Activated CD4-positive, alpha-beta memory T cell treated with anti-CD3 and anti-CD28 coated beads for 36 hours (primary cell): ENCODE data around the gene AGXT. TPM values are rescaled to one million over a fixed set of nuclear protein-coding genes. Genes with fewer than 3 reads are reported as not detected.

ENCODE experiments used
- CTCF ChIA-PET: fragments of 350-600 bp; sonication (Branson Sonifier 250); formaldehyde crosslinking; loops from one replicate; lab custom pipeline; 2021; ENCODE audit warnings: antibody characterized with exemption, inconsistent platforms; lab: Charles Lee
- POLR2A ChIA-PET: fragments of 350-600 bp; sonication (Branson Sonifier 250); formaldehyde crosslinking; loops from one replicate; lab custom pipeline; 2021; ENCODE audit warnings: antibody characterized with exemption; lab: Charles Lee
- DNase-seq: peaks from one replicate; pipeline ENCODE4 v3.0.0-alpha.2; 2020
- H3K27ac Mint-ChIP-seq: one replicate; pipeline ENCODE4 v1.8.0; 2021; ENCODE audit warnings: mixed read lengths
- H3K27me3 Mint-ChIP-seq: one replicate; pipeline ENCODE4 v1.8.0; 2021; ENCODE audit warnings: mixed read lengths
- H3K36me3 Mint-ChIP-seq: one replicate; pipeline ENCODE4 v1.8.0; 2021; ENCODE audit warnings: mixed read lengths
- H3K4me1 Mint-ChIP-seq: one replicate; pipeline ENCODE4 v1.8.0; 2021; ENCODE audit warnings: low read depth, mixed read lengths
- H3K4me3 Mint-ChIP-seq: one replicate; pipeline ENCODE4 v1.8.0; 2021; ENCODE audit warnings: mild to moderate bottlenecking, mixed read lengths
- H3K9me3 Mint-ChIP-seq: one replicate; pipeline ENCODE4 v1.8.0; 2021; ENCODE audit warnings: mixed read lengths
- intact Hi-C: fragments of 100-400 bp; cut with micrococcal nuclease; formaldehyde crosslinking; loops from one replicate; pipeline ENCODE4 v1.15.1; 2023
- total RNA-seq, 2 experiments: library from RNA; stranded (reverse); gene quantifications; one replicate each; pipeline ENCODE4 v1.2.3, GENCODE V29; 2021

Gene AGXT
- total RNA-seq, 2 experiments from 2014 or later = not detected

DNA sequence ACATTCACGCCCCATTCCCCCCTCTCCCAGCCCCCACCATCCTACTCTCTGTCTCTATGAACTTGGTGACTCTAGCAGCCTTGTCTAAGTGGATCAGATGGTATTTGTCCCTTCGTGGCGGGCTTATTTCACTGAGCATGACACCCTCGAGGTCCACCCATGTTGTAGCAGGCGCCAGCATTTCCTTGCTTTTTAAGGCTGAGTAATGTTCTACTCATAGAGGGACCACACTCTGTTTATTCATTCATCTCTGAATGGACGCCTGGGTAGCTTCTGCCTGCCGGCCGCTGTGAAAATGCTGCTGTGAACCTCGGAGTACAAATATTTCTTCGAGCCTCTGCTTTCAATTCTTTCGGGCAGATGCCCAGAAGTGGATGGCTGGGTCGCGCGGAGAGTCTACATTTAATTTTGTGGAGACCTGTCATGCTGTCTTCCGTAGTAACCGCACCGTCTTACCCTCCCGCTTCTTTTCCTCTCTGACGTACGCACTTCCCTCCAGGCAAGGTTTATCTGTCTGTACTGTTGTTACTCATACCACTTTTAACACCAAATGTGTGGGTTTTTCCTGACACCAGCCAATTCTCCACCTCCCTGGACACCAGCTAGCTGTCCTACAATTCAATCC lies 43.1 kb downstream of the AGXT start:
- Mint-ChIP-seq H3K27ac (no peak overlapping the region), H3K9me3 (no peaks in the 10 kb centered on the region), H3K36me3 (no peaks in the 10 kb centered on the region), H3K4me1 (no peaks in the 10 kb centered on the region), H3K27me3 (peaks cover 16% of the 10 kb centered on the region), H3K4me3 (no peak overlapping the region)
- CTCF ChIA-PET = no interaction called here
- DNase-seq = no peak
- POLR2A ChIA-PET = no interaction called here
- intact Hi-C loops = loop anchor here (5.0 kb wide), 1 partner anchor 236 kb away; the partner anchor contains the start of gene PASK

- no peaks in the 10 kb centered on the region for H3K4me1 Mint-ChIP-seq
- no peak overlapping the region for H3K4me3 Mint-ChIP-seq
- POLR2A ChIA-PET = no interaction called here
- CTCF ChIA-PET = interaction anchor here (0.6 to 1.7 kb wide), 2 partner anchors 62 to 707 kb away, joined by 3 to 10 read pairs; no protein-coding TSS in a partner anchor
- H3K9me3 Mint-ChIP-seq = no peaks in the 10 kb centered on the region
- peaks cover 21% of the 10 kb centered on the region for H3K27me3 Mint-ChIP-seq
- DNase-seq = no peak
- no peaks in the 10 kb centered on the region for H3K36me3 Mint-ChIP-seq
- H3K27ac Mint-ChIP-seq = no peak overlapping the region
- intact Hi-C loops = loop anchor here (5.0 kb wide), 1 partner anchor 234 kb away; the partner anchor contains the start of gene PASK
Measured at GRCh38 chr2:240912878-240913809, 44.5 kb downstream of the AGXT start.

DNA sequence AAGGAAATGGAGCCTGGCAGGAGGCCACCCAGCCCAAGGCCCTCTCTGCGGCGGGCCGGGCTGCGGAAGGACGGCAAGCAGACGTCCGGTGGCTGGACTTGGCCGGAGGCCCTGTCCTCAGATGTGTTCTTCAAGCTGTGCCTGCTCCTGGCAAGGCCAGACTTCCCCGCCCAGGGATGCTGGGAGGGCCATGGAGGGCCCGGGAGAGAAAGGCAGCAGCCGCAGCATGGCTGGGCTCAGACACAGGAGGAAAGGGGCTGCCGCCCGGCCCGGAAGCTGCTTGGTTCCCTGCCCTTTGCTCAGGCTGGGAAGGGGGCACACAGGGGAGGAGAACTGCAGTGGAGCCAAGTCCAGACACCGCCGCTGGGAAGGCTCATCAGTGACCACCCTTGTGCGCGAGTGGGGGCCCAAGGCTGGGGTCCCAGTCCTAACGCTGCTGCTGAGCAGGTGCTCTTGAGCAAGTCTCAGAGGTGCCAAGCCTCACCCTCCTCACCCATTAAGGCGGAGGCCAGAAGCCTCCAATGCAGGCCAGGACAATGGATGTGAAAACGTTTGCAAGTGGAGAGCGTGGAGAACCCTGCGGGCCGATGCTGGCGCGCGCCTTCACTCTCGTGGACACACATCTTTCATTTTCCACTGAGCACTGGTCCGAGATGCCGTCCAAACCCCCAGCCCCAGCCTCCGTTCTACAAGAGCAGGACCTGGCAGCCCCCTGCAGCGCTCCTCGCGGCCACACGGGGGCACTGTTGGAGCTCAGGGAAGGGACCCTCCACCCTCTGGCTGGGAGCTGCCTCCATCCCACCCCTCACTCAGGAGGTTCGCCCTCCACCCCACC lies 45.4 kb downstream of the AGXT start:
- Mint-ChIP-seq H3K4me3 (no peak overlapping the region), H3K27me3 (peaks cover 21% of the 10 kb centered on the region), H3K27ac (no peak overlapping the region), H3K9me3 (no peaks in the 10 kb centered on the region), H3K36me3 (no peaks in the 10 kb centered on the region), H3K4me1 (no peaks in the 10 kb centered on the region)
- DNase-seq = peak; percentile 72
- ChIA-PET POLR2A (no interaction called here), CTCF (interaction anchor here (0.5 to 1.7 kb wide), 18 partner anchors 11 to 707 kb away, joined by 3 to 10 read pairs (median 3); no protein-coding TSS in a partner anchor)
- intact Hi-C loops = loop anchor here (5.0 kb wide), 1 partner anchor 233 kb away; the partner anchor contains the start of gene PASK

GRCh38 chr2:240914645-240915525 lies 46.3 kb downstream of the AGXT start:
- intact Hi-C loops = loop anchor here (5.0 kb wide), 1 partner anchor 232 kb away; the partner anchor contains the start of gene PASK
- ChIA-PET POLR2A (no interaction called here), CTCF (interaction anchor here (0.6 to 1.7 kb wide), 16 partner anchors 11 to 685 kb away, joined by 3 to 10 read pairs (median 3); no protein-coding TSS in a partner anchor)
- Mint-ChIP-seq H3K9me3 (no peaks in the 10 kb centered on the region), H3K4me1 (no peaks in the 10 kb centered on the region), H3K27ac (no peak overlapping the region), H3K27me3 (peaks cover 21% of the 10 kb centered on the region), H3K4me3 (no peak overlapping the region), H3K36me3 (no peaks in the 10 kb centered on the region)
- DNase-seq = no peak

DNA sequence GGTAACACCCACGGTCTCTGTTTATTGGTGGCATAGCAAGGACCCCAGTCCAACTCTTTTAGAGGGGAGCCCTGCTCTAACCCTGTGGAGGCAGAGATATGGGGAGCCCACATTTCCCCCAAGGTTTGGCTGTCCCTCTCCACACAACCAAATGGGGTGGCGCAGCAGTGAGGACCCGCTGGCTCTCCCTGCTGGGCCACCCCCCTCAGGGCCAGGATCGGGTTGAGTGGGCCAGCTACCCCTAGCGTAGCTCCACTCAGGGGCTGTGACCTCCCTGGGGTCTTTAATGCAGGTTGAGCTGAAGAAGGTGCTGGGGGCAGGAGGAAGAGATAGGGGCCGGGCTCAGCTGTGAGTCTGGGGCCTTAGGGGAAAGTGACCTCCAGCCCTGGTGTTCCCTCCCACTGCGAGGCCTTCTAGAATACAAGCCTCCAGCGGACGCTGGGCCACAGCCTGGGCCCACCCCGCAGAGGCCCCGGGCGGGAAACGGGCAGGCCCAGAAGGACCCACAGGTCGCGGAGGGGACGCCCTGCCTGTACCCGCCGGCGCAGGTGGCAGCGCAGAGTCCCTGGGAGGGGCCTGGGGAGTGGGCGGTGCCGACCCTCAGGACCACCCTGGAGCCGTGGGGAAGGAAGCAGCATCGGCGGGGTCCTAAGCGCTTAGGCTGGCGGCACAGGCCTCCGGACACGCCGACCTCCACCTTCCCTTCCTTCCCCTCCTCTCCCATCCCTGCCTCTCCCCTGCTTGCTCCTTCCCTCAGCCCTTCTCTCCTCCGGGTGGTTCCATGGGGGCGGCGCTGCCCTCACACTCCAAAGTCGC lies 47.1 kb downstream of the AGXT start:
- no peaks in the 10 kb centered on the region for H3K36me3 Mint-ChIP-seq
- POLR2A ChIA-PET = no interaction called here
- no peaks in the 10 kb centered on the region for H3K4me1 Mint-ChIP-seq
- no peaks in the 10 kb centered on the region for H3K9me3 Mint-ChIP-seq
- no peak for DNase-seq
- no peak overlapping the region for H3K4me3 Mint-ChIP-seq
- intact Hi-C loops = no loop called here
- H3K27me3 Mint-ChIP-seq = peaks cover 19% of the 10 kb centered on the region
- CTCF ChIA-PET = interaction anchor here (1.5 kb wide), 1 partner anchor 10 kb away, joined by 6 read pairs; no protein-coding TSS in a partner anchor
- H3K27ac Mint-ChIP-seq = no peak overlapping the region

DNA sequence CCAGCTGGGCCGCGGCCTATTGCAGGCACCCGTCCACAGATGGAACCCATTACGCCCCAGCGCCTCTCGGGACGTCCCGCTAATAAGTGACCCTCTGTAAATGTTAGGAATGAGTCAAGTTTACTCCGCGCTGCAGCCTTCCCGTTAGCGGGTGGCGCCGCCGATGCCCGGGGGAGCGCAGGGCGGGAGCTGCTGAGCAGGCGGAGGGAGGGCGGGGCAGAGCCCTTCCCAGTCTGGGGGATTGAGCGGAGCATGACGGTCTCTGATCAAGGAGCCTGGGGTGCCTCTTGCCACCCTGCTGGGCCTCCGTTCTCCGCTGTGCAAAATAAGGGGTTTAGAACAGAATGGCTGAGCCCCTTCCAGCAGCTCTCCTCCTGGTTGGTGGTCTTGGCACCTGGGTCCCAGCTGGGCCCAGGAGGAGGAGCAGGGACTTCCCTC lies 48.0 kb downstream of the AGXT start:
- intact Hi-C loops = no loop called here
- DNase-seq = no peak
- Mint-ChIP-seq H3K4me3 (no peak overlapping the region), H3K27me3 (peaks cover 18% of the 10 kb centered on the region), H3K36me3 (no peaks in the 10 kb centered on the region), H3K27ac (no peak overlapping the region), H3K4me1 (no peaks in the 10 kb centered on the region), H3K9me3 (no peaks in the 10 kb centered on the region)
- ChIA-PET POLR2A (no interaction called here), CTCF (no interaction called here)

DNA sequence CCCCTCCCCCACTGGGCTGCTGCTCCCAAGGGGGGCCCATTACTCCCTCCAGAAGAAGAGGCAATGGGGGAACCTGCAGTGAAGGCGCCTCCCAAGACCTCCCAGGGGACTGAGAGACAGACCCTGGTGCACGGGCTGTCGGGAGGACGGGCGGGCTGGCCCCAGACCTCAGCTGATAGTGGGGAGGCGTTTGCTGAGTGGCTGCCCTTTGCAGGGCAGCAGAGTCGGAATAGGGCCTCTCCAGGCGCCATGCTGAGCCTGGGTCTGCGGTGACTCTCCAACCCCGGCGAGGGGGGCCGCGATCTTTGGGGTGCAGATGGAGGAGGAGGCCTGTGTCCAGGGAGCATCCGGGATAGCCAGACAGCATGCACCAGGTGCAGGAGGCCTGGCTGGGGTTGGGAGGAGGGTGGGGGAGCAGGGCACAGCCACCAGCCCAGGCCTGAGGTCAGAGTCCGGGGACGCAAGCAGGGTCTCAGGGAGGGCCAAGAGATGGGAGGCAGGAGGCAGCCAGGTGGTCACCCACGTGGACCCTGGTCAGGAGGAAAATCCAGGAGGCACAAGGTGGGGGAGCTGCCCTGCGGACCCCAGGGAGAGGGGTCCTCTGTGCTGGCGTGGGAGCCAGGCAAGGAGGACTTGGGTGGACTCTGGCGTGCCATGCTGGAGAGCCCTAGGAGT lies 48.5 kb downstream of the AGXT start:
- Mint-ChIP-seq H3K4me1 (no peaks in the 10 kb centered on the region), H3K27ac (no peak overlapping the region), H3K9me3 (no peaks in the 10 kb centered on the region), H3K4me3 (no peak overlapping the region), H3K27me3 (peaks cover 13% of the 10 kb centered on the region), H3K36me3 (no peaks in the 10 kb centered on the region)
- ChIA-PET CTCF (no interaction called here), POLR2A (no interaction called here)
- no peak for DNase-seq
- intact Hi-C loops = no loop called here

DNA sequence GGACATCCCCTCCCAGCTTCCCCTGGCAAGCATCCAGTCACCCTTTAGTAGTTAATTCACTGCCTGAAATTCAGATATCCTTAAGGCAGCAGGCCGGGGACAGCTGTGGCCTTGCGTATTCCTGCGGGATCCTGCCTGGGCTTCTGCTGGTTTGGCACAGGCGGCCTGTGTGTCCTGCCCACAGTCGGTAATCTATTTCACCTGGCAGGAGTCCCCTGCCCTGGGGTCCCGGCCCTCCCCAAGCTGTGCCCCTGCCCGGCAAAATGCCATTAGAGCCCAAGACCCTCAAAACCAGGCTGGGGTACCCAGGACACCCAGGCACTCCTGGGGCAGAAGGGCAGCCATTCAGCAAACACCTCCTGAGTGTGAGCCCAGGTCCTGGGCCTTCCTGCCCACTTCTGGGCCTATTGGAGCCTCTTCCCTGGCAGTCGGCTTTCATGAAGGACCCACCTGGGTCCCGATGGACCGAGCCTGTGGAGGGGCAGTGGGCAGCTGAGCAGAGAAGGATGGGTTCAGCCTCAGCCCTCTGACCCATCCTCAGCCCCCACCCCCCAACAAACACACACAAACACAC lies 49.1 kb downstream of the AGXT start:
- POLR2A ChIA-PET = no interaction called here
- Mint-ChIP-seq H3K4me3 (no peak overlapping the region), H3K4me1 (no peaks in the 10 kb centered on the region), H3K27ac (no peak overlapping the region), H3K27me3 (peaks cover 10% of the 10 kb centered on the region), H3K9me3 (no peaks in the 10 kb centered on the region), H3K36me3 (no peaks in the 10 kb centered on the region)
- CTCF ChIA-PET = no interaction called here
- DNase-seq = no peak
- intact Hi-C loops = no loop called here

DNA sequence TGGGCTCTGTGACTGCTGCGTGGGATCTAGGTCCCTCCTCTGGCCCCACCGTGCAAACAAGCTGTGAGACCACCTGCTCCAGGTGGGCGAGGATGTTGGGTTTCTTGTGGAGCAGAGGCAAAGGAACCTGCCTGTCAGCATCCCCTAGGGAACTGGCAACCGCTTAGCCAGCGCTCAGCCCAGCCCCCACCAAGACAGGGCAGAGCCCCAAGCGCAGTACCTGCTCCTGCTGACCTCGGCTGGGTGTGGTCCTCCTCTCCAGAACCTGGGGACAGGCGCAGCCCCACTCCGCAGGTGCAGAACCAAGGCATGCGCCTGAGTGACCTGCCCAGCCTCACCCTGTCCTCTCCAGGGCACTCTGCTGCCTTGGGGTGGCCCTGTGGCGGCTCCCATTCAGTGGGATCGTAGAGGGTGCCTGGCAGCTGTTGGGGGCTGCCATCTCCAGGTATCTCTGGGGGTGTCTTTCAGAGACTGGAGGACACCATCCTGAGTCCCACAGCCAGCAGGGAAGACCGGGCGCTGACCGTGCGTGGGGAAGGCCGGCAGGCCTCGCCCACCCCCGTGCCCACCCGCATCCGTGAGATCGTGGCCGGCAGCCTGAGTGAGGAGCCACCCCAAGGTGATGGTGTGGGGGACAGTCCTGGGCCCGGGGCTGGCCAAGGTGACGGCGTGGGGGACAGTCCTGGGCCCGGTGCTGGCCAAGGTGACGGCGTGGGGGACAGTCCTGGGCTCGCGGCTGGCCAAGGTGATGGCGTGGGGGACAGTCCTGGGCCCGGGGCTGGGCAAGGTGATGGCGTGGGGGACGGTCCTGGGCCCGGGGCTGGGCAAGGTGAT lies 49.9 kb downstream of the AGXT start:
- Mint-ChIP-seq H3K27ac (no peak overlapping the region), H3K4me3 (no peak overlapping the region), H3K36me3 (no peaks in the 10 kb centered on the region), H3K27me3 (peaks cover 10% of the 10 kb centered on the region), H3K9me3 (no peaks in the 10 kb centered on the region), H3K4me1 (no peaks in the 10 kb centered on the region)
- DNase-seq = no peak
- intact Hi-C loops = no loop called here
- CTCF ChIA-PET = no interaction called here
- POLR2A ChIA-PET = no interaction called here
